WI38 (cell line): ENCODE measurements around the gene OGT.
A peak's percentile ranks its signal among the peaks of the same experiment; 100 is the strongest.

Source experiments
- H3K4me3 ChIP-seq: 2 replicates; pipeline ENCODE4 v1.5.1; 2011; ENCODE audit warnings: low read depth, mild to moderate bottlenecking, control low read depth, low read length
- CTCF ChIP-seq: IDR thresholded peaks from 2 replicates; pipeline ENCODE4 v1.5.1; 2012; ENCODE audit warnings: low read depth, mild to moderate bottlenecking, control low read depth, low read length

Gene OGT

GRCh38 chrX:71533516-71533850 is 579 bp downstream of the OGT start:
- no peak for TF ChIP-seq CTCF
- peak overlapping the region; percentile 79 for H3K4me3 ChIP-seq

- H3K4me3 ChIP-seq: peak overlapping the region; percentile 79
- no peak for TF ChIP-seq CTCF
Observed at GRCh38 chrX:71533851-71534561, 1.1 kb downstream of the OGT start.

- H3K4me3 ChIP-seq: peak overlapping the region; percentile 79
- TF ChIP-seq CTCF: no peak
Observed at GRCh38 chrX:71534773-71535544, 2.1 kb downstream of the OGT start.

GRCh38 chrX:71536285-71536684 is 3.4 kb downstream of the OGT start:
- H3K4me3 ChIP-seq: peak overlapping the region; percentile 79
- TF ChIP-seq CTCF: no peak

GRCh38 chrX:71537743-71538142 is 4.8 kb downstream of the OGT start:
- no peak for TF ChIP-seq CTCF
- no peak overlapping the region for H3K4me3 ChIP-seq

GRCh38 chrX:71540801-71541200 is 7.9 kb downstream of the OGT start:
- no peak overlapping the region for H3K4me3 ChIP-seq
- no peak for TF ChIP-seq CTCF

- TF ChIP-seq CTCF: no peak
- no peak overlapping the region for H3K4me3 ChIP-seq
Observed at GRCh38 chrX:71541210-71542022, 8.5 kb downstream of the OGT start.
